Endothelial cell of umbilical vein (primary cell): Measurements from ENCODE around the gene PSORS1C1. TPM values are rescaled to one million over a fixed set of nuclear protein-coding genes. Genes with fewer than 3 reads are reported as not detected.
A peak's percentile ranks its signal among the peaks of the same experiment; 100 is the strongest.

ENCODE experiments used
- BruUV-seq: library from RNA; stranded (reverse); fragments of 400-500 nt; replicated peaks from 2 replicates; lab custom pipeline; 2021; lab: Mats Ljungman, UMichigan
- CTCF ChIA-PET: fragments of 300-600, 350-600 bp; sonication (Branson Sonifier 250); formaldehyde crosslinking; loops from one replicate; lab custom pipeline; 2021; ENCODE audit warnings: antibody characterized with exemption, inconsistent platforms; lab: Charles Lee
- POLR2A ChIA-PET: fragments of 300-600, 350-600 bp; sonication (Branson Sonifier 250); formaldehyde crosslinking; loops from one replicate; lab custom pipeline; 2021; ENCODE audit warnings: antibody characterized with exemption, inconsistent platforms; lab: Charles Lee
- DNase-seq: peaks from one replicate; pipeline ENCODE4 v3.0.0-alpha.2; 2011; ENCODE audit warnings: low read depth, low spot score
- FAIRE-seq: peaks from 2 replicates; lab custom pipeline; 2011; peaks lifted over from hg19 to GRCh38; lab: Jason Lieb, UNC
- H2AFZ ChIP-seq: 2 replicates; pipeline ENCODE4 v1.6.0; 2012; ENCODE audit warnings: low read depth, low read length, control low read depth, inconsistent platforms
- H3K27ac ChIP-seq: 2 replicates; pipeline ENCODE4 v1.5.1; 2011; ENCODE audit warnings: low read depth, mild to moderate bottlenecking, control low read depth, low read length, moderate library complexity; ENCODE audit not compliant: insufficient read depth
- H3K27me3 ChIP-seq, 2 experiments: 2 replicates each; pipeline versions ENCODE4 v1.6.0 to v1.6.1; 2011; ENCODE audit warnings: low read length in 2 of 2, mixed read lengths in 1 of 2; ENCODE audit not compliant: control insufficient read depth in 2 of 2, insufficient read depth in 2 of 2
- H3K36me3 ChIP-seq, 2 experiments: 2 replicates in 1 of 2; 3 replicates in 1 of 2; pipeline ENCODE4 v1.5.1; 2011; ENCODE audit warnings: low read length in 2 of 2, mild to moderate bottlenecking in 1 of 2, moderate library complexity in 1 of 2; ENCODE audit not compliant: control insufficient read depth in 2 of 2, insufficient read depth in 2 of 2; ENCODE audit errors: extremely low read depth in 1 of 2
- H3K4me1 ChIP-seq: 3 replicates; pipeline ENCODE4 v1.5.1; 2011; ENCODE audit warnings: mild to moderate bottlenecking, low read length; ENCODE audit not compliant: control insufficient read depth, insufficient read depth; ENCODE audit errors: extremely low read depth
- H3K4me2 ChIP-seq: 2 replicates; pipeline ENCODE4 v1.6.1; 2011; ENCODE audit warnings: low read length, control low read depth, mixed read lengths; ENCODE audit not compliant: insufficient read depth
- H3K4me3 ChIP-seq, 3 experiments: fragments of 200-600 bp in 1 of 3; sonication (generic), shearing (Covaris generic) in 1 of 3; replicated peaks in 1 of 3; 2 replicates each; pipeline ENCODE4 v1.5.1; 2011 to 2016; ENCODE audit warnings: control low read depth in 3 of 3, low read length in 3 of 3, mild to moderate bottlenecking in 2 of 3, inconsistent platforms in 1 of 3, low read depth in 1 of 3, moderate library complexity in 1 of 3; ENCODE audit not compliant: insufficient read depth in 1 of 3
- H3K79me2 ChIP-seq: 2 replicates; pipeline ENCODE4 v1.6.0; 2012; ENCODE audit warnings: low read length, inconsistent platforms; ENCODE audit not compliant: control insufficient read depth, insufficient read depth
- H3K9ac ChIP-seq: replicated peaks from 2 replicates; pipeline ENCODE3; 2011; ENCODE audit warnings: low read length, control low read depth; ENCODE audit not compliant: insufficient read depth; ENCODE audit errors: extremely low read depth
- H3K9me1 ChIP-seq: replicated peaks from 3 replicates; pipeline ENCODE4 v1.6.0; 2011; ENCODE audit warnings: mild to moderate bottlenecking, low read length; ENCODE audit not compliant: control insufficient read depth, insufficient read depth; ENCODE audit errors: extremely low read depth
- H3K9me3 ChIP-seq: replicated peaks from 2 replicates; pipeline ENCODE4 v1.5.1; 2012; ENCODE audit warnings: low read length, inconsistent platforms; ENCODE audit not compliant: control insufficient read depth, insufficient read depth
- H4K20me1 ChIP-seq: replicated peaks from 2 replicates; pipeline ENCODE3; 2011; ENCODE audit warnings: mild to moderate bottlenecking, low read length; ENCODE audit not compliant: control insufficient read depth, insufficient read depth; ENCODE audit errors: extremely low read depth
- CTCF ChIP-seq, 2 donors: IDR thresholded peaks; 1 replicate in 1 of 2; 2 replicates in 1 of 2; pipeline ENCODE4 v1.5.1; 2011; ENCODE audit warnings: low read length in 2 of 2, mild to moderate bottlenecking in 2 of 2, moderate library complexity in 2 of 2, control low read depth in 1 of 2, inconsistent platforms in 1 of 2, low read depth in 1 of 2; ENCODE audit not compliant: insufficient read depth in 1 of 2; ENCODE audit errors: extremely low read depth in 1 of 2
- EZH2 ChIP-seq: IDR thresholded peaks from 2 replicates; pipeline ENCODE4 v1.6.1; 2012; ENCODE audit warnings: borderline replicate concordance, low read depth, mild to moderate bottlenecking, moderate library complexity, low read length, inconsistent platforms; ENCODE audit not compliant: severe bottlenecking
- FOS ChIP-seq: IDR thresholded peaks from 2 replicates; pipeline ENCODE4 v1.6.1; 2011; ENCODE audit warnings: mild to moderate bottlenecking, low read length, moderate library complexity, borderline replicate concordance; ENCODE audit not compliant: insufficient read depth
- GATA2 ChIP-seq: IDR thresholded peaks from 2 replicates; pipeline ENCODE4 v1.7.0; 2011; ENCODE audit warnings: low read depth, mild to moderate bottlenecking, moderate library complexity, mixed read lengths, low read length; ENCODE audit not compliant: insufficient read length, insufficient read depth
- JUN ChIP-seq: IDR thresholded peaks from 2 replicates; pipeline ENCODE4 v1.6.1; 2011; ENCODE audit warnings: borderline replicate concordance, low read depth; ENCODE audit not compliant: insufficient read length, insufficient read depth
- MAX ChIP-seq: IDR thresholded peaks from 2 replicates; pipeline ENCODE4 v1.6.1; 2011; ENCODE audit not compliant: insufficient read depth, insufficient read length
- MYC ChIP-seq: IDR thresholded peaks from one replicate; pipeline ENCODE4 v1.6.1; 2011; ENCODE audit warnings: mild to moderate bottlenecking, low read depth, low read length
- POLR2A ChIP-seq: IDR thresholded peaks from 2 replicates; pipeline ENCODE4 v1.6.1; 2012; ENCODE audit warnings: low read depth, mild to moderate bottlenecking, control low read depth, low read length
- POLR2AphosphoS5 ChIP-seq: IDR thresholded peaks from 2 replicates; pipeline ENCODE4 v1.6.1; 2012; ENCODE audit warnings: low read depth, mild to moderate bottlenecking, control low read depth, low read length, moderate library complexity; ENCODE audit not compliant: insufficient read depth
- dilution Hi-C: fragments of 300-500 bp; cut with MboI; formaldehyde crosslinking; loops from one replicate; pipeline ENCODE4 v1.15.0; 2019; ENCODE audit warnings: low sequenced_read_pairs; ENCODE audit not compliant: extremely low pct_ligation_motif_present
- intact Hi-C: fragments of 100-400 bp; cut with micrococcal nuclease; formaldehyde crosslinking; loops from one replicate; pipeline ENCODE4 v1.10.0; 2022
- polyA plus RNA-seq, 4 experiments: library from polyadenylated mRNA; depleted of rRNA in 3 of 4; stranded (reverse) in 3 of 4; unstranded in 1 of 4; fragments of >200 nt; gene quantifications; 2 replicates each; pipeline versions ENCODE4 v1.2.1 to v1.2.3, GENCODE V29; 2011 to 2012; ENCODE audit warnings: missing spikeins in 1 of 4
- total RNA-seq: library from RNA; stranded (reverse); gene quantifications from 2 replicates; pipeline ENCODE4 v1.2.3, GENCODE V29; 2021

The PSORS1C1 gene
- total and polyA plus RNA-seq, 2 donors (not counting 3 experiments of a cell fraction or from before 2014, with no cell fraction given) = 1.1 to 13.2 TPM

- Histone ChIP-seq H4K20me1 (no peaks in the 10 kb centered on the region), H3K4me3 (no peak overlapping the region), H3K9me1 (no peaks in the 10 kb centered on the region), H2AFZ (no peak overlapping the region), H3K4me2 (no peak overlapping the region), H3K79me2 (no peaks in the 10 kb centered on the region), H3K27me3 (peaks cover 1 to 5% of the 10 kb centered on the region in 2 experiments), H3K9ac (no peak overlapping the region), H3K27ac (no peak overlapping the region), H3K36me3 (no peaks in the 10 kb centered on the region), H3K9me3 (no peaks in the 10 kb centered on the region), H3K4me1 (peaks cover 6% of the 10 kb centered on the region)
- dilution Hi-C loops (no loop called here), intact Hi-C loops (loop anchor here (1.0 kb wide), 1 partner anchor 128 kb away; no protein-coding TSS in a partner anchor)
- ChIA-PET POLR2A (interaction anchor here (0.6 kb wide), 1 partner anchor 44 kb away, joined by 3 read pairs; the partner anchor contains the start of gene PSORS1C1), CTCF (interaction anchor here (0.5 to 4.4 kb wide), 32 partner anchors 9 to 617 kb away, joined by 3 to 87 read pairs (median 4); partner anchors contain the start of genes DDR1, MUCL3, PSORS1C1 and VARS2)
- FAIRE-seq = peak; percentile 61
- peak; percentile 51 for DNase-seq
- no TSS peak for BruUV-seq
- TF ChIP-seq EZH2 = no peak
- peak; percentile 19 to 60 for TF ChIP-seq CTCF (IDR thresholded peaks at IDR 0.05; ENCODE audit: extremely low read depth in 1 of 2, insufficient read depth in 1 of 2, low read depth in 1 of 2, low read length in 2 of 2)
Measured at GRCh38 chr6:31070711-31071197, 43.8 kb upstream of the PSORS1C1 start.

- Histone ChIP-seq H3K9ac (no peak overlapping the region), H3K9me1 (no peaks in the 10 kb centered on the region), H3K36me3 (no peaks in the 10 kb centered on the region), H3K79me2 (no peaks in the 10 kb centered on the region), H3K9me3 (no peaks in the 10 kb centered on the region), H3K4me1 (peaks cover 7% of the 10 kb centered on the region), H2AFZ (no peak overlapping the region), H3K4me3 (no peak overlapping the region), H3K27ac (no peak overlapping the region), H3K27me3 (no peaks in the 10 kb centered on the region), H4K20me1 (no peaks in the 10 kb centered on the region), H3K4me2 (no peak overlapping the region)
- intact Hi-C loops = no loop called here
- ChIA-PET POLR2A (no interaction called here), CTCF (interaction anchor here (1.6 kb wide), 1 partner anchor 13 kb away, joined by 6 read pairs; no protein-coding TSS in a partner anchor)
- DNase-seq (no peak), FAIRE-seq (no peak)
- BruUV-seq = no TSS peak
- TF ChIP-seq EZH2 (no peak), POLR2A (no peak), MYC (no peak), POLR2AphosphoS5 (no peak), MAX (no peak), GATA2 (no peak), FOS (no peak), CTCF (IDR thresholded peaks at IDR 0.05; ENCODE audit: extremely low read depth in 1 of 2, insufficient read depth in 1 of 2, low read depth in 1 of 2, low read length in 2 of 2) (no peak), JUN (no peak)
- dilution Hi-C loops = no loop called here
Measured at GRCh38 chr6:31074401-31074800, 40.2 kb upstream of the PSORS1C1 start.
